Body of pancreas (tissue), 4 donors: ENCODE results near the gene DLAT.

Experiments used
- CTCF ChIP-seq, 7 experiments: fragments of 450-650 bp in 4 of 7; fragments of 200-600 bp in 3 of 7; sonication (generic) in 3 of 7; IDR thresholded peaks; one replicate each; pipeline ENCODE4 v1.5.1; 2016 to 2019; ENCODE audit warnings: antibody characterized with exemption in 7 of 7
- POLR2A ChIP-seq, 3 donors: fragments of 450-650 bp; IDR thresholded peaks; one replicate each; pipeline ENCODE4 v1.6.1; 2016; ENCODE audit warnings: antibody characterized with exemption in 3 of 3, mild to moderate bottlenecking in 2 of 3

GRCh38 chr11:112100462-112100861 lies 75.3 kb downstream of the DLAT start:
- TF ChIP-seq POLR2A (IDR thresholded peaks at IDR 0.05) (no peak), CTCF (IDR thresholded peaks at IDR 0.05) (no peak)
